ENCODE data around the gene PLCB4.

GRCh38 chr20:9200620-9201019 is 131.7 kb downstream of the PLCB4 start:
- TF ChIP-seq CTCF (conservative IDR thresholded peaks at IDR 0.05; ENCODE audit: low read depth in 2 of 2) (no peak), EZH2 (IDR thresholded peaks at IDR 0.05; ENCODE audit: low read depth, unreplicated experiment) (no peak), POLR2AphosphoS5 (IDR thresholded peaks at IDR 0.05; ENCODE audit: low read depth) (no peak), REST (IDR thresholded peaks at IDR 0.05; ENCODE audit: unreplicated experiment) (no peak), CREB1 (CRISPR knock-in tag; IDR thresholded peaks at IDR 0.05; ENCODE audit: low read depth) (no peak)

Measured in GM23338 (cell line).